Natural killer cell (primary cell): ENCODE measurements around the gene B3GALNT2. TPM values are rescaled to one million over a fixed set of nuclear protein-coding genes. Genes with fewer than 3 reads are reported as not detected.

Experiments
- total RNA-seq, 4 donors: library from RNA; stranded (reverse); fragments of 120-200 nt in 1 of 4; gene quantifications; one replicate each; pipeline versions ENCODE4 v1.2.3 to v1.2.4, GENCODE V29; 2013 to 2022

Gene B3GALNT2
- total RNA-seq, 3 donors from 2014 or later (not counting 1 experiment from before 2014, with no cell fraction given), result 7.6 to 12.1 (median 8.8) TPM

Other genes with a start within 250 kb of the B3GALNT2 start
- 100 to 1,000 TPM; 161 to 189 (median 178) TPM for gene ARID4B, start 176.3 kb downstream of the B3GALNT2 start, total RNA-seq
- 10 to 100 TPM; 18.7 to 26.0 (median 23.9) TPM for gene GGPS1, start 175.9 kb downstream of the B3GALNT2 start, total RNA-seq
- 10 to 100 TPM; 24.1 to 25.2 (median 25.0) TPM for gene TBCE, start 137.0 kb downstream of the B3GALNT2 start, total RNA-seq
- gene GNG4, start 145.3 kb upstream of the B3GALNT2 start, total RNA-seq, result under 1 TPM in 2 of 3 donors, not detected in 1; 0.07 to 0.12 TPM